SH-SY5Y (cell line): Measurements from ENCODE around the gene ALPL.

Experiments used
- GATA2 ChIP-seq: IDR thresholded peaks from 2 replicates; pipeline ENCODE4 v1.6.1; 2011; ENCODE audit warnings: mild to moderate bottlenecking, low read depth, low read length
- GATA3 ChIP-seq: IDR thresholded peaks from 2 replicates; pipeline ENCODE4 v1.6.1; 2011; ENCODE audit warnings: low read depth, mild to moderate bottlenecking, low read length, moderate library complexity

DNA sequence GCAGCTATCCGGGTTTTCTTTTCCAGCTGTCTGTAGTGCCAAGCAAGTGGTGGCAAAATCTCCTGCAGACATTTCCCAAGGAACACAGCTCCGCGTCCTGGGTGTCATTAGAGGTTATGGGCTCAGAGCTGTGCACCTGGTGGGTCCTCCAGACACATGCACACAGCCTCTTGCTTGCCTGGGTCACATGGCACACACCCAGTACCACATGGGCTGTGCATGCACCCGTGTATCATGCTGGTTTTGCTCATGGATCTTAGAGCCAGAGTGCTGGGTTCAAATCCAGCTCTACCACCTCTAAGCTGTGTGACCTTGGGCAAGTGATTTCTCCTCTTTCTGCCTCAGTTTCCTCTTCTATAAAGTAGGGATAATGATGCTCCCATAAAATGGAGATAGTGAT is 61.7 kb downstream of the ALPL start:
- TF ChIP-seq GATA2 = no peak
- no peak for TF ChIP-seq GATA3
